ENCODE measurements around the gene ADD1.

- TF ChIP-seq CTCF (IDR thresholded peaks at IDR 0.05): no peak
- no peak for TF ChIP-seq EP300 (IDR thresholded peaks at IDR 0.05)
- no peak for TF ChIP-seq POLR2AphosphoS5 (IDR thresholded peaks at IDR 0.05)
- TF ChIP-seq POLR2A (IDR thresholded peaks at IDR 0.05; ENCODE audit: low read depth): no peak
These were observed 15.5 kb upstream of the ADD1 start for GRCh38 chr4:2827874-2828751.
